Melanocyte of skin (primary cell): ENCODE data around the gene WHRN. TPM values are rescaled to one million over a fixed set of nuclear protein-coding genes. Genes with fewer than 3 reads are reported as not detected.

Experiments used
- small RNA-seq, 2 donors: library from RNA; depleted of rRNA; stranded (forward); fragments of <200 nt; gene quantifications; one replicate each; pipeline ENCODE3, GENCODE V24; 2012
- total RNA-seq, 2 donors: library from RNA; depleted of rRNA; stranded (reverse); fragments of >200 nt; gene quantifications; 2 replicates each; pipeline ENCODE4 v1.2.3, GENCODE V29; 2012

Gene WHRN
- 10 to 100 TPM; 14.0 to 15.8 TPM for total RNA-seq

GRCh38 chr9:114505187-114506081 is at the start of gene WHRN:
TSS of gene WHRN (minus strand) at chr9:114505473. CDS start at chr9:114504801, 672 bp downstream.

GRCh38 chr9:114387680-114388356 is 117.5 kb downstream of the WHRN start, which contains the start of gene AKNA:
TSS of gene AKNA (minus strand) at chr9:114387982. CDS start at chr9:114381333, 6,649 bp downstream.

Small RNA genes within 50 kb of the gene (small RNA-seq; reads per million reads assigned to genes)
- gene AL138895.2: 0 reads per million in 2 donors

Other genes starting within 250 kb of the WHRN start
- not detected for gene ORM1, start 182.4 kb downstream of the WHRN start, total RNA-seq
- gene ORM2, start 175.6 kb downstream of the WHRN start, total RNA-seq: not detected
- gene AKNA, start 117.5 kb downstream of the WHRN start, total RNA-seq: 10 to 100 TPM in 1 of 2 donors, 1 to 10 TPM in 1; 9.3 to 11.7 TPM
- gene ATP6V1G1, start 82.3 kb upstream of the WHRN start, total RNA-seq: 100 to 1,000 TPM; 241 TPM
- gene TMEM268, start 105.8 kb upstream of the WHRN start, total RNA-seq: 10 to 100 TPM; 27.2 to 27.6 TPM
- not detected for gene TEX53, start 152.3 kb upstream of the WHRN start, total RNA-seq
- not detected for gene TEX48, start 176.7 kb upstream of the WHRN start, total RNA-seq